ENCODE measurements around the gene LONP2. TPM values are rescaled to one million over a fixed set of nuclear protein-coding genes. Genes with fewer than 3 reads are reported as not detected.

Gene LONP2
- total and polyA plus RNA-seq, 9 of the 15 experiments (the other 6 are each of a cell fraction or from before 2014, with no cell fraction given) = 8.1 to 41.2 (median 25.6) TPM

DNA sequence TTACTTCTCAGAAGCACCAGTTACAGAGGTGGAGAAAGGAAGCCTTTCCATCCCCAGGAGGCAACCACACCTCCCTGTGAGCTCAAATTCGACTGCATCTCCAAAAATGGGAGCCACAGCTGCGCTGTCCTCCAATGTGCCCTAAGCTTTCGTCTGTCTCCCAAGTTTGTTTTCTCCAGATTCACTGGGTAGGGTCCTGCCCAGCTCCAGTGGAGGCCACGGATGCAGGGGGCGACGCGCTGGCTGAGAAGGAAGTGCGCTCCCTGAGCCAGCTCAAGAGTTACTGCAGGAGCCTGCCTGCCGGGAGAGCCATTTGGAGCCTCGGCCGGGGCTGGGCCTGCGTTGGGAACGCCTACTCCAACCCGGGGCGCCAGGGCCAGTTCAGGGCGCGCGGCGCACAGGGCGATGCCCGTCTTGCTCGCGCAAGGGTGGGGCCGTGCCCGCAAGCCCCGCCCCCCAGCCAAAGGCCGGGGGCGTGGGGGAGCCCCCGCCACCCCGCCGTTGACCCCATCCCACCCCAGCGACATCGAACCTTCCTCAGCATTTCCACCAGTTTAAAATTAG is 121.6 kb downstream of the LONP2 start (continued):
- TF ChIP-seq FOXP1 (CRISPR knock-in tag; IDR thresholded peaks at IDR 0.05) (no peak), ARID2 (IDR thresholded peaks at IDR 0.05) (0 out of 2 replicates have a peak, but pooled peaks have one; percentile 7), ZNF24 (IDR thresholded peaks at IDR 0.05) (peak; percentile 23; the same call in 1 of the 2 replicates), ZNF444 (CRISPR knock-in tag; IDR thresholded peaks at IDR 0.05) (no peak), PRPF4 (IDR thresholded peaks at IDR 0.05; ENCODE audit: insufficient read depth, low read depth, low read length, poor library complexity, severe bottlenecking) (peak; percentile 28), ZNF354B (CRISPR knock-in tag; IDR thresholded peaks at IDR 0.05) (no peak), SPI1 (IDR thresholded peaks at IDR 0.05; ENCODE audit: borderline replicate concordance, low read depth, low read length) (peak; percentile 55; the same call in 1 of the 2 replicates)
- TF ChIP-seq, protein P1, sequence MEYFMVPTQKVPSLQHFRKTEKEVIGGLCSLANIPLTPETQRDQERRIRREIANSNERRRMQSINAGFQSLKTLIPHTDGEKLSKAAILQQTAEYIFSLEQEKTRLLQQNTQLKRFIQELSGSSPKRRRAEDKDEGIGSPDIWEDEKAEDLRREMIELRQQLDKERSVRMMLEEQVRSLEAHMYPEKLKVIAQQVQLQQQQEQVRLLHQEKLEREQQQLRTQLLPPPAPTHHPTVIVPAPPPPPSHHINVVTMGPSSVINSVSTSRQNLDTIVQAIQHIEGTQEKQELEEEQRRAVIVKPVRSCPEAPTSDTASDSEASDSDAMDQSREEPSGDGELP (CRISPR knock-in tag; IDR thresholded peaks at IDR 0.05; ENCODE audit: borderline replicate concordance) = peak; percentile 57; the same call in 1 of the 2 replicates
- TF ChIP-seq, protein P2, sequence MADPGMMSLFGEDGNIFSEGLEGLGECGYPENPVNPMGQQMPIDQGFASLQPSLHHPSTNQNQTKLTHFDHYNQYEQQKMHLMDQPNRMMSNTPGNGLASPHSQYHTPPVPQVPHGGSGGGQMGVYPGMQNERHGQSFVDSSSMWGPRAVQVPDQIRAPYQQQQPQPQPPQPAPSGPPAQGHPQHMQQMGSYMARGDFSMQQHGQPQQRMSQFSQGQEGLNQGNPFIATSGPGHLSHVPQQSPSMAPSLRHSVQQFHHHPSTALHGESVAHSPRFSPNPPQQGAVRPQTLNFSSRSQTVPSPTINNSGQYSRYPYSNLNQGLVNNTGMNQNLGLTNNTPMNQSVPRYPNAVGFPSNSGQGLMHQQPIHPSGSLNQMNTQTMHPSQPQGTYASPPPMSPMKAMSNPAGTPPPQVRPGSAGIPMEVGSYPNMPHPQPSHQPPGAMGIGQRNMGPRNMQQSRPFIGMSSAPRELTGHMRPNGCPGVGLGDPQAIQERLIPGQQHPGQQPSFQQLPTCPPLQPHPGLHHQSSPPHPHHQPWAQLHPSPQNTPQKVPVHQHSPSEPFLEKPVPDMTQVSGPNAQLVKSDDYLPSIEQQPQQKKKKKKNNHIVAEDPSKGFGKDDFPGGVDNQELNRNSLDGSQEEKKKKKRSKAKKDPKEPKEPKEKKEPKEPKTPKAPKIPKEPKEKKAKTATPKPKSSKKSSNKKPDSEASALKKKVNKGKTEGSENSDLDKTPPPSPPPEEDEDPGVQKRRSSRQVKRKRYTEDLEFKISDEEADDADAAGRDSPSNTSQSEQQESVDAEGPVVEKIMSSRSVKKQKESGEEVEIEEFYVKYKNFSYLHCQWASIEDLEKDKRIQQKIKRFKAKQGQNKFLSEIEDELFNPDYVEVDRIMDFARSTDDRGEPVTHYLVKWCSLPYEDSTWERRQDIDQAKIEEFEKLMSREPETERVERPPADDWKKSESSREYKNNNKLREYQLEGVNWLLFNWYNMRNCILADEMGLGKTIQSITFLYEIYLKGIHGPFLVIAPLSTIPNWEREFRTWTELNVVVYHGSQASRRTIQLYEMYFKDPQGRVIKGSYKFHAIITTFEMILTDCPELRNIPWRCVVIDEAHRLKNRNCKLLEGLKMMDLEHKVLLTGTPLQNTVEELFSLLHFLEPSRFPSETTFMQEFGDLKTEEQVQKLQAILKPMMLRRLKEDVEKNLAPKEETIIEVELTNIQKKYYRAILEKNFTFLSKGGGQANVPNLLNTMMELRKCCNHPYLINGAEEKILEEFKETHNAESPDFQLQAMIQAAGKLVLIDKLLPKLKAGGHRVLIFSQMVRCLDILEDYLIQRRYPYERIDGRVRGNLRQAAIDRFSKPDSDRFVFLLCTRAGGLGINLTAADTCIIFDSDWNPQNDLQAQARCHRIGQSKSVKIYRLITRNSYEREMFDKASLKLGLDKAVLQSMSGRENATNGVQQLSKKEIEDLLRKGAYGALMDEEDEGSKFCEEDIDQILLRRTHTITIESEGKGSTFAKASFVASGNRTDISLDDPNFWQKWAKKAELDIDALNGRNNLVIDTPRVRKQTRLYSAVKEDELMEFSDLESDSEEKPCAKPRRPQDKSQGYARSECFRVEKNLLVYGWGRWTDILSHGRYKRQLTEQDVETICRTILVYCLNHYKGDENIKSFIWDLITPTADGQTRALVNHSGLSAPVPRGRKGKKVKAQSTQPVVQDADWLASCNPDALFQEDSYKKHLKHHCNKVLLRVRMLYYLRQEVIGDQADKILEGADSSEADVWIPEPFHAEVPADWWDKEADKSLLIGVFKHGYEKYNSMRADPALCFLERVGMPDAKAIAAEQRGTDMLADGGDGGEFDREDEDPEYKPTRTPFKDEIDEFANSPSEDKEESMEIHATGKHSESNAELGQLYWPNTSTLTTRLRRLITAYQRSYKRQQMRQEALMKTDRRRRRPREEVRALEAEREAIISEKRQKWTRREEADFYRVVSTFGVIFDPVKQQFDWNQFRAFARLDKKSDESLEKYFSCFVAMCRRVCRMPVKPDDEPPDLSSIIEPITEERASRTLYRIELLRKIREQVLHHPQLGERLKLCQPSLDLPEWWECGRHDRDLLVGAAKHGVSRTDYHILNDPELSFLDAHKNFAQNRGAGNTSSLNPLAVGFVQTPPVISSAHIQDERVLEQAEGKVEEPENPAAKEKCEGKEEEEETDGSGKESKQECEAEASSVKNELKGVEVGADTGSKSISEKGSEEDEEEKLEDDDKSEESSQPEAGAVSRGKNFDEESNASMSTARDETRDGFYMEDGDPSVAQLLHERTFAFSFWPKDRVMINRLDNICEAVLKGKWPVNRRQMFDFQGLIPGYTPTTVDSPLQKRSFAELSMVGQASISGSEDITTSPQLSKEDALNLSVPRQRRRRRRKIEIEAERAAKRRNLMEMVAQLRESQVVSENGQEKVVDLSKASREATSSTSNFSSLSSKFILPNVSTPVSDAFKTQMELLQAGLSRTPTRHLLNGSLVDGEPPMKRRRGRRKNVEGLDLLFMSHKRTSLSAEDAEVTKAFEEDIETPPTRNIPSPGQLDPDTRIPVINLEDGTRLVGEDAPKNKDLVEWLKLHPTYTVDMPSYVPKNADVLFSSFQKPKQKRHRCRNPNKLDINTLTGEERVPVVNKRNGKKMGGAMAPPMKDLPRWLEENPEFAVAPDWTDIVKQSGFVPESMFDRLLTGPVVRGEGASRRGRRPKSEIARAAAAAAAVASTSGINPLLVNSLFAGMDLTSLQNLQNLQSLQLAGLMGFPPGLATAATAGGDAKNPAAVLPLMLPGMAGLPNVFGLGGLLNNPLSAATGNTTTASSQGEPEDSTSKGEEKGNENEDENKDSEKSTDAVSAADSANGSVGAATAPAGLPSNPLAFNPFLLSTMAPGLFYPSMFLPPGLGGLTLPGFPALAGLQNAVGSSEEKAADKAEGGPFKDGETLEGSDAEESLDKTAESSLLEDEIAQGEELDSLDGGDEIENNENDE (IDR thresholded peaks at IDR 0.05; ENCODE audit: low read depth, low read length) = no peak
- TF ChIP-seq, protein P3, sequence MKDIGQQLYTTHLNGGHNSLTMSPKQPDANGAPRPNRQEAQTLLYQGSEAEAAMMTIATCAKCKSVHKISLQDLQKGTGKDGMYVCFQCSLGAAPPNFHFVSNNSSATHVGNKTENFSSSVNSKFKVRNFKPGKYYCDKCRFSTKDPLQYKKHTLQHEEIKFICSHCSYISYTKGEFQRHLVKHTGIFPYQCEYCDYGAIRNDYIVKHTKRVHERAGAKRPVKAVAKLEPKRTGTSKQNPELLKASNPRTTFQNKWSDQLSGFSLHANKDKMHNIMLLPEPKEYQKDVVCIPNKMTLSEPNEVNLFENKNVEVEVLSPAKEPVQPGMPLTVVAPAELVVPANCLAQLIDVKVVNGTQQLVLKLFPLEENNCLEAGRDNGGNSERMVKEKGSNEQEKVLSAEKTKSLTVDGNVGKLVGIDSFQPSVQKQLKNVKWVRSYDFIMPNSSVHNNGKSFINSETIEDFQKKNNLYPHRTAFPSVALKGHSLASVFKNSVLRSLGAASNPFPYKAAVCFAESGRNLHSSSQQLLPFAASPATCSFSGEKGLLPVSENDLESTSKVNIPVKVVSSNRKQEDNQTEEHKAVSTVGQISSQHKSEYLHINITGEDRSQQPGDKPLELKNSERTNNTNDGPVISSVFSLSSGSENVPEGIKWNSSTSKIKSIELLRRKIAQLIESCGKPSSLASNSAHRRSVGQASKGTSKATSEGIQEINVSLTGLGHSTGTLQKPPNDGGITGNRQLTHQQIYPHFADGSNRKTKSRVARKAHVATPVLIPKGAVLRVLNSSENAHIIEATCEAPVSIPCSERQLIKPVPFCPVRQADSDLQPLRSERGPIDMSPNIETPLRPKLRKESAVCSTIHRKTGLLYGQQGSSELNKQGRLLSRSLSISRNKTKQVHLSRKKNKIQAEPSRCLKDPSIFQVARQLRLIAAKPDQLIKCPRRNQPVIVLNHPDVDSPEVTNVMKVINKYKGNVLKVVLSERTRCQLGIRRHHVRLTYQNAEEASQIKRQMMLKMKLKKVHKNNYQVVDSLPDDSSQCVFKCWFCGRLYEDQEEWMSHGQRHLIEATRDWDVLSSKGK (CRISPR knock-in tag; IDR thresholded peaks at IDR 0.05) = no peak
